Inferior parietal cortex (tissue), 1 donor: ENCODE data around the gene CAPZB.

Experiments
- DNase-seq: peaks from one replicate; pipeline ENCODE4 v3.0.0-alpha.2; 2016; ENCODE audit errors: extremely low spot score

CAPZB gene

GRCh38 chr1:19448491-19449439 is 36.6 kb downstream of the CAPZB start:
- DNase-seq = no peak

- no peak for DNase-seq
Measured at GRCh38 chr1:19447550-19447949, 37.8 kb downstream of the CAPZB start.

- no peak for DNase-seq
Measured at GRCh38 chr1:19445417-19446342, 39.7 kb downstream of the CAPZB start.

GRCh38 chr1:19444296-19445021 is 40.9 kb downstream of the CAPZB start:
- DNase-seq = no peak

- no peak for DNase-seq
Measured at GRCh38 chr1:19443326-19443725, 42.0 kb downstream of the CAPZB start.

GRCh38 chr1:19442154-19443096 is 42.9 kb downstream of the CAPZB start:
- no peak for DNase-seq

GRCh38 chr1:19441048-19441780 is 44.1 kb downstream of the CAPZB start:
- DNase-seq = no peak

- DNase-seq = no peak
Measured at GRCh38 chr1:19439464-19440171, 45.7 kb downstream of the CAPZB start.

- DNase-seq = no peak
Measured at GRCh38 chr1:19438516-19439195, 46.7 kb downstream of the CAPZB start.

- no peak for DNase-seq
Measured at GRCh38 chr1:19437891-19438294, 47.4 kb downstream of the CAPZB start.

GRCh38 chr1:19436716-19437476 is 48.4 kb downstream of the CAPZB start:
- DNase-seq = peak; percentile 53

GRCh38 chr1:19435851-19436455 is 49.4 kb downstream of the CAPZB start:
- no peak for DNase-seq

GRCh38 chr1:19435181-19435580 is 50.2 kb downstream of the CAPZB start:
- peak; percentile 44 for DNase-seq

- DNase-seq = no peak
Measured at GRCh38 chr1:19433719-19433998, 51.7 kb downstream of the CAPZB start.

GRCh38 chr1:19432943-19433718 is 52.2 kb downstream of the CAPZB start:
- no peak for DNase-seq

GRCh38 chr1:19430121-19431068 is 54.9 kb downstream of the CAPZB start:
- DNase-seq = no peak
